GM12872 (cell line): ENCODE data around the gene GSDMA.

Experiments
- CTCF ChIP-seq: IDR thresholded peaks from 3 replicates; pipeline ENCODE4 v1.5.1; 2011; ENCODE audit warnings: low read depth, mild to moderate bottlenecking, low read length, moderate library complexity; ENCODE audit not compliant: insufficient read depth

The GSDMA gene

GRCh38 chr17:39962642-39963220 is at the start of gene GSDMA:
TSS of gene GSDMA (plus strand) at chr17:39963004. CDS start at chr17:39965688, 2,684 bp downstream.
- TF ChIP-seq CTCF = no peak

GRCh38 chr17:39913989-39914388 is 48.8 kb upstream of the GSDMA start:
- TF ChIP-seq CTCF = no peak

GRCh38 chr17:39915559-39915958 is 47.2 kb upstream of the GSDMA start:
- no peak for TF ChIP-seq CTCF

GRCh38 chr17:39916918-39917317 is 45.9 kb upstream of the GSDMA start:
- no peak for TF ChIP-seq CTCF

GRCh38 chr17:39919087-39919683 is 43.6 kb upstream of the GSDMA start:
- no peak for TF ChIP-seq CTCF

- no peak for TF ChIP-seq CTCF
These were observed 42.3 kb upstream of the GSDMA start for GRCh38 chr17:39920218-39921210.

GRCh38 chr17:39921323-39921722 is 41.5 kb upstream of the GSDMA start:
- 0 out of 3 replicates have a peak, but pooled peaks have one; percentile 1 for TF ChIP-seq CTCF
